Gastroesophageal sphincter (tissue), 3 donors: ENCODE results near the gene RPL35.

ENCODE experiments used
- CTCF ChIP-seq, 4 experiments: fragments of 200-600 bp in 2 of 4; fragments of 450-650 bp in 2 of 4; sonication (generic) in 1 of 4; IDR thresholded peaks; one replicate each; pipeline ENCODE4 v1.5.1; 2017 to 2019; ENCODE audit warnings: antibody characterized with exemption in 4 of 4, mild to moderate bottlenecking in 2 of 4, moderate library complexity in 2 of 4
- POLR2A ChIP-seq, 2 donors: fragments of 450-650 bp; IDR thresholded peaks; one replicate each; pipeline ENCODE4 v1.6.1; 2017; ENCODE audit warnings: antibody characterized with exemption in 2 of 2, mild to moderate bottlenecking in 2 of 2, moderate library complexity in 1 of 2

GRCh38 chr9:124841075-124841821 is 20.5 kb downstream of the RPL35 start:
- no peak for TF ChIP-seq CTCF (IDR thresholded peaks at IDR 0.05)
- no peak for TF ChIP-seq POLR2A (IDR thresholded peaks at IDR 0.05)
